ENCODE data around the gene HOXC5. TPM values are rescaled to one million over a fixed set of nuclear protein-coding genes. Genes with fewer than 3 reads are reported as not detected.
A peak's percentile ranks its signal among the peaks of the same experiment; 100 is the strongest.

The HOXC5 gene
- total RNA-seq, 1 experiment from 2014 or later = not detected

- Histone ChIP-seq H3K79me2 (ENCODE audit: low read length) (no peaks in the 10 kb centered on the region), H3K9me3 (ENCODE audit: low read length) (no peaks in the 10 kb centered on the region), H3K27ac (ENCODE audit: low read length) (no peak overlapping the region), H3K4me2 (ENCODE audit: low read depth, low read length, poor library complexity, severe bottlenecking) (no peak overlapping the region), H3K4me3 (ENCODE audit: low read length) (no peak overlapping the region), H4K20me1 (ENCODE audit: insufficient read depth, low read depth, low read length) (no peaks in the 10 kb centered on the region), H3K27me3 (ENCODE audit: low read length) (no peaks in the 10 kb centered on the region), H3K9ac (ENCODE audit: low read length) (no peak overlapping the region), H3K9me2 (replicated peaks; ENCODE audit: insufficient read depth, low read length) (no peaks in the 10 kb centered on the region), H2AFZ (ENCODE audit: low read length) (no peak overlapping the region), H3K4me1 (ENCODE audit: low read length) (peaks cover 8% of the 10 kb centered on the region), H3K36me3 (ENCODE audit: insufficient read depth, low read length) (no peaks in the 10 kb centered on the region)
- DNase-seq = no peak
Measured at GRCh38 chr12:54004063-54004840, 28.6 kb upstream of the HOXC5 start.

- Histone ChIP-seq H3K79me2 (ENCODE audit: low read length) (no peaks in the 10 kb centered on the region), H2AFZ (ENCODE audit: low read length) (no peak overlapping the region), H3K9ac (ENCODE audit: low read length) (no peak overlapping the region), H3K4me3 (ENCODE audit: low read length) (no peak overlapping the region), H3K4me2 (ENCODE audit: low read depth, low read length, poor library complexity, severe bottlenecking) (no peak overlapping the region), H3K9me2 (replicated peaks; ENCODE audit: insufficient read depth, low read length) (no peaks in the 10 kb centered on the region), H3K9me3 (ENCODE audit: low read length) (no peaks in the 10 kb centered on the region), H3K4me1 (ENCODE audit: low read length) (peaks cover 8% of the 10 kb centered on the region), H4K20me1 (ENCODE audit: insufficient read depth, low read depth, low read length) (no peaks in the 10 kb centered on the region), H3K27ac (ENCODE audit: low read length) (no peak overlapping the region), H3K36me3 (ENCODE audit: insufficient read depth, low read length) (no peaks in the 10 kb centered on the region), H3K27me3 (ENCODE audit: low read length) (no peaks in the 10 kb centered on the region)
- no peak for DNase-seq
Measured at GRCh38 chr12:54004841-54005530, 27.9 kb upstream of the HOXC5 start.

- Histone ChIP-seq H3K4me2 (ENCODE audit: low read depth, low read length, poor library complexity, severe bottlenecking) (no peak overlapping the region), H4K20me1 (ENCODE audit: insufficient read depth, low read depth, low read length) (no peaks in the 10 kb centered on the region), H3K27me3 (ENCODE audit: low read length) (no peaks in the 10 kb centered on the region), H3K27ac (ENCODE audit: low read length) (no peak overlapping the region), H3K4me3 (ENCODE audit: low read length) (no peak overlapping the region), H2AFZ (ENCODE audit: low read length) (no peak overlapping the region), H3K9ac (ENCODE audit: low read length) (no peak overlapping the region), H3K9me3 (ENCODE audit: low read length) (no peaks in the 10 kb centered on the region), H3K4me1 (ENCODE audit: low read length) (peaks cover 8% of the 10 kb centered on the region), H3K9me2 (replicated peaks; ENCODE audit: insufficient read depth, low read length) (no peaks in the 10 kb centered on the region), H3K79me2 (ENCODE audit: low read length) (no peaks in the 10 kb centered on the region), H3K36me3 (ENCODE audit: insufficient read depth, low read length) (no peaks in the 10 kb centered on the region)
- DNase-seq = no peak
Measured at GRCh38 chr12:54005531-54005852, 27.4 kb upstream of the HOXC5 start.

- Histone ChIP-seq H3K9me2 (replicated peaks; ENCODE audit: insufficient read depth, low read length) (no peaks in the 10 kb centered on the region), H3K79me2 (ENCODE audit: low read length) (no peaks in the 10 kb centered on the region), H3K27me3 (ENCODE audit: low read length) (no peaks in the 10 kb centered on the region), H3K4me3 (ENCODE audit: low read length) (peak overlapping the region; percentile 53), H3K9me3 (ENCODE audit: low read length) (no peaks in the 10 kb centered on the region), H3K9ac (ENCODE audit: low read length) (peak overlapping the region; percentile 66), H2AFZ (ENCODE audit: low read length) (peak overlapping the region; percentile 71; the same call in 1 of the 2 replicates), H3K36me3 (ENCODE audit: insufficient read depth, low read length) (no peaks in the 10 kb centered on the region), H4K20me1 (ENCODE audit: insufficient read depth, low read depth, low read length) (no peaks in the 10 kb centered on the region), H3K4me1 (ENCODE audit: low read length) (peaks cover 11% of the 10 kb centered on the region), H3K4me2 (ENCODE audit: low read depth, low read length, poor library complexity, severe bottlenecking) (peak overlapping the region; percentile 74), H3K27ac (ENCODE audit: low read length) (no peak overlapping the region)
- peak; percentile 93 for DNase-seq
Measured at GRCh38 chr12:54005853-54006558, 26.8 kb upstream of the HOXC5 start.

- Histone ChIP-seq H3K4me2 (ENCODE audit: low read depth, low read length, poor library complexity, severe bottlenecking) (peak overlapping the region; percentile 74), H3K4me1 (ENCODE audit: low read length) (peaks cover 18% of the 10 kb centered on the region)
Measured at GRCh38 chr12:54006559-54007220, 26.2 kb upstream of the HOXC5 start.

GRCh38 chr12:54007538-54008259 is 25.2 kb upstream of the HOXC5 start:
- Histone ChIP-seq H3K9ac (ENCODE audit: low read length) (no peak overlapping the region), H2AFZ (ENCODE audit: low read length) (no peak overlapping the region), H3K27ac (ENCODE audit: low read length) (no peak overlapping the region), H3K36me3 (ENCODE audit: insufficient read depth, low read length) (no peaks in the 10 kb centered on the region), H3K27me3 (ENCODE audit: low read length) (no peaks in the 10 kb centered on the region), H3K4me1 (ENCODE audit: low read length) (peaks cover 19% of the 10 kb centered on the region), H3K9me3 (ENCODE audit: low read length) (no peaks in the 10 kb centered on the region), H3K4me2 (ENCODE audit: low read depth, low read length, poor library complexity, severe bottlenecking) (no peak overlapping the region), H3K4me3 (ENCODE audit: low read length) (no peak overlapping the region), H3K79me2 (ENCODE audit: low read length) (no peaks in the 10 kb centered on the region), H4K20me1 (ENCODE audit: insufficient read depth, low read depth, low read length) (no peaks in the 10 kb centered on the region), H3K9me2 (replicated peaks; ENCODE audit: insufficient read depth, low read length) (no peaks in the 10 kb centered on the region)
- no peak for DNase-seq

More at GRCh38 chr12:54006559-54007220, 26.2 kb upstream of the HOXC5 start:
- no peaks in the 10 kb centered on the region for H4K20me1 ChIP-seq (ENCODE audit: insufficient read depth, low read depth, low read length)
- no peak for DNase-seq
- H2AFZ ChIP-seq (ENCODE audit: low read length) = peak overlapping the region; percentile 71; the same call in 1 of the 2 replicates
- H3K27me3 ChIP-seq (ENCODE audit: low read length) = no peaks in the 10 kb centered on the region
- no peaks in the 10 kb centered on the region for H3K79me2 ChIP-seq (ENCODE audit: low read length)
- no peak overlapping the region for H3K27ac ChIP-seq (ENCODE audit: low read length)
- H3K4me3 ChIP-seq (ENCODE audit: low read length) = peak overlapping the region; percentile 53
- H3K36me3 ChIP-seq (ENCODE audit: insufficient read depth, low read length) = no peaks in the 10 kb centered on the region
- no peaks in the 10 kb centered on the region for H3K9me2 ChIP-seq (replicated peaks; ENCODE audit: insufficient read depth, low read length)
- no peaks in the 10 kb centered on the region for H3K9me3 ChIP-seq (ENCODE audit: low read length)
- H3K9ac ChIP-seq (ENCODE audit: low read length) = peak overlapping the region; percentile 66

- no peak overlapping the region for H3K4me2 ChIP-seq (ENCODE audit: low read depth, low read length, poor library complexity, severe bottlenecking)
- no peak overlapping the region for H3K27ac ChIP-seq (ENCODE audit: low read length)
- H4K20me1 ChIP-seq (ENCODE audit: insufficient read depth, low read depth, low read length) = no peaks in the 10 kb centered on the region
- H3K9me3 ChIP-seq (ENCODE audit: low read length) = no peaks in the 10 kb centered on the region
- H3K4me3 ChIP-seq (ENCODE audit: low read length) = no peak overlapping the region
- H2AFZ ChIP-seq (ENCODE audit: low read length) = no peak overlapping the region
- no peak for DNase-seq
- no peaks in the 10 kb centered on the region for H3K27me3 ChIP-seq (ENCODE audit: low read length)
- no peak overlapping the region for H3K9ac ChIP-seq (ENCODE audit: low read length)
- no peaks in the 10 kb centered on the region for H3K36me3 ChIP-seq (ENCODE audit: insufficient read depth, low read length)
- no peaks in the 10 kb centered on the region for H3K79me2 ChIP-seq (ENCODE audit: low read length)
- peaks cover 19% of the 10 kb centered on the region for H3K4me1 ChIP-seq (ENCODE audit: low read length)
- H3K9me2 ChIP-seq (replicated peaks; ENCODE audit: insufficient read depth, low read length) = no peaks in the 10 kb centered on the region
Measured at GRCh38 chr12:54008260-54008552, 24.6 kb upstream of the HOXC5 start.
